Stimulated activated CD4-positive, alpha-beta T cell treated with anti-CD3 and anti-CD28 coated beads, Interleukin-2, amount 100 ng/mL, for 48 hours (primary cell): ENCODE data around the gene MAEA.

Experiments
- DNase-seq, 2 donors: peaks; one replicate each; pipeline ENCODE4 v3.0.0-alpha.2; 2020

The MAEA gene

DNA sequence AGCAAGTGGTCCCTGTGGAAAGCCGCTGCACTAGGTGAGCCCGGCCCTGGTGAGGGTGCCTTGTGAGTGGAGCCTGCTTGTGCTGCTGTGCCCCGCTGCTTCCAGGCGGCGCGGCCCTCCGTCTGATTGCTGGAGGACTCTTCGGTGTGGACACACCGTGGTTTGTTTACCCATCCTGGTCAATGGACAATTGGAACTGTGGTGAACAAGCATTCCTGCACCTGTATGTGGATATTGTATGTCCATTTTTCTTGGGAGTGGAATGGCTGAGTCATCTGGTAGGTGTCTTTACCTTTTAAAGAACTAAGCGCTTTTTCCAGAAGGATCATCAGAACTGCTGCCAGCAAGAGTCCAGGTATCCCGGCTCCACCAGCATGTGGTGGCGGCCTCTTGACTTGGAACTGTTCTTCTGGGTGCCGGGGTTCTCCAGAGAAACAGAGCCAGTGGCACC is 15.6 kb downstream of the MAEA start:
- DNase-seq: no peak

DNA sequence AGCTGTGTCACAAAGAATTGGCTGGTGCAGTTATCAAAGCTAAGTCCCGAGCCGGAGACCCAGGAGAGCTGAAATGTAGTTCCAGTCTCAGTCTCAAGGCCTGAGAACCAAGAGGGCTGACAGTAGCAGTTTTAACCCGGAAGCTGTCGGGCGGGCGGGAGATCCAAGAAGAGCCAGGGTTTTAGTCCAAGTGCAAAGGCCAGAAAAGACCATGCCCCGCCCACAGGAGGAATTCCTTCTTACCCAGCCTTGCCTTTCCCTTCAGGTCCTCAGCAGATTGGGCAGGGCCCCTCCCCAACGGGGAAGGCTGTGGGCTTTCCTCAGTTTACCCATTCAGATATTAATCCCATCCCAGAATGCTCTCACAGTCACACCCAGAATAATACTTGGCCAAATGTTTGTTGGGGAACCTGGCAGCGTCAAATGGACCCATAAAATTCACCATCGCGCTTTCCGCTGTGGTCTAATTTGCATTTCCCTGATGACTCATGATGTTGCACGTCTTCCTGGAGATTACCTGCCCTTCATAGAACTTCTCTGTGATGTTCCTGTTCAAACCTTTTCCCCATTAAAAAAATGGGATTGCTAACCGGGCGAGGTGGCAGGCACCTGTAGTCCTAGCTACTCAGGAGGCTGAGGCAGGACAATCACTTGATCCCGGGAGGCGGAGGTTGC is 16.2 kb downstream of the MAEA start:
- DNase-seq: no peak

DNA sequence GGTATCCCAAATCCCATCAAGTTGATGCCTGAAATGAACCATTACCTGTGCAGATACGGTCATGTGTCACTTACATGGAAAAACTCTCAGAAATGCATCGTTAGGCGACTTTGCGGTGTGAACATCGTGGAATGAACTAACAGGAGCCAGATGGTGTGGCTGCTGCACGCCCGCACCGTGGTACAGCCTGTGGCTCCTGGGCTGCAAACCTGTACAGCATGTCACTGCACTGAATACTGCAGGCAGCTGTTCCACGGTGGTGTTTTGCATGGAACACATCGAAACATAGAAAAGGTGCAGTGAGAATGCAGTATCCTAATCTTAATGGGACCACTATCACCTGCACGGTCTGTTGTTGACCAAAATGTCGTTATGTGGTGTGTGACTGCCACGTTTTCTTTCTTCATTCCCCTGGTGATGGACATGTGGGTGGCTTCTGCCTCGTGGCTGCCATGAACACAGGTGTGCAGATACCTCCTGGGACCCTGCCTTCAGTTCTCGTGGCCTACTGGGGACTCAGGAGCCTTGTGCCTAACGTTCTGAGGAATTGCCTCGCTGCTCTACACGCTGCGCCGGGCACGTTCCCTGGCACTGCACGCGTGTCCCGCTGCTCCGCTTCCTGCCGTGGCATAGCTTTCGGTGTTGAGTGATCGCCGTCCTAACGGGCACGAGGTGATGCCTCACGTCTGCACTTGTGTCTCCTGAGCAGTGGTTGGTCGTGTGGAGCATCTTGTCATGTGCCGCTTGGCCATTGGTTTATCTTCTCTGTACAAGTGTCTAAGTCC is 18.5 kb downstream of the MAEA start:
- no peak for DNase-seq

DNA sequence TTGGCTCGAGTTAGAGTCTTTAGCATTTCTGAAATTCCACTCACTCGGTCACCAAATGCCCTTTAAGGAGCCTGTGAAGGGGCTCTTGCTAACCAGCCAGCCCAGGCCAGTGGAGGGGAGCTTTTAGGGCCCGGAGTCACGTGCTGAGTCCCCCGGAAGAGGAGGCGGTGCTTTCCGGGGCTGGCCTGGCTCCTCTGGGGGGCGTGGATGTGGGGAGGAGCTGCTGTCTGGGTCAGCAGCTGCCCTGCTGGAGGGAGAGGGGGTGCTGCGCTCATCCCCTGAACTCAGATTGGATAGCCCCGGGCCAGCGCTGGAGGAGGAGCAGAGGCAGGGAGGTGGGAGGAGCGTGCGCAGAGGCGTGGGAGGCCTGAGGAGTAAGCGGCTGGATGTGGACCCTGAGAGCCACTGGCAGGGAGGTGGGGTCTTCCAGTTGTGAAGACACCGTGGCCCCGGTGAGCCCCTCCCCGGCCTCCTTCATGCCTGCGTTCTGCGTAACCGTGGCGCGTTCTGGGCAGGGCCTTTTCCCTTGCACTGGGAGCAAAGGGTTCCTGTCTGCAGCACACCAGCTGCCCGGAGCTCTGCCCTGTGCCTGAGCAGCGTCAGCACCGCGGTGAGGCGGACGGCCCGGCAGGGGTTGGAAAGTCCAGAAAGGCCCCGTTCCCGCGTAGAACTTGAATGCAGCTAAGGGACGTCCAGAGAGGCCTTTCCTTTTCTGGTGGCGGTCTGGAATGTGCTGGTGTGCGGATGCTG is 19.7 kb downstream of the MAEA start:
- peak in 1 of 2 donors; percentile 43 for DNase-seq

DNA sequence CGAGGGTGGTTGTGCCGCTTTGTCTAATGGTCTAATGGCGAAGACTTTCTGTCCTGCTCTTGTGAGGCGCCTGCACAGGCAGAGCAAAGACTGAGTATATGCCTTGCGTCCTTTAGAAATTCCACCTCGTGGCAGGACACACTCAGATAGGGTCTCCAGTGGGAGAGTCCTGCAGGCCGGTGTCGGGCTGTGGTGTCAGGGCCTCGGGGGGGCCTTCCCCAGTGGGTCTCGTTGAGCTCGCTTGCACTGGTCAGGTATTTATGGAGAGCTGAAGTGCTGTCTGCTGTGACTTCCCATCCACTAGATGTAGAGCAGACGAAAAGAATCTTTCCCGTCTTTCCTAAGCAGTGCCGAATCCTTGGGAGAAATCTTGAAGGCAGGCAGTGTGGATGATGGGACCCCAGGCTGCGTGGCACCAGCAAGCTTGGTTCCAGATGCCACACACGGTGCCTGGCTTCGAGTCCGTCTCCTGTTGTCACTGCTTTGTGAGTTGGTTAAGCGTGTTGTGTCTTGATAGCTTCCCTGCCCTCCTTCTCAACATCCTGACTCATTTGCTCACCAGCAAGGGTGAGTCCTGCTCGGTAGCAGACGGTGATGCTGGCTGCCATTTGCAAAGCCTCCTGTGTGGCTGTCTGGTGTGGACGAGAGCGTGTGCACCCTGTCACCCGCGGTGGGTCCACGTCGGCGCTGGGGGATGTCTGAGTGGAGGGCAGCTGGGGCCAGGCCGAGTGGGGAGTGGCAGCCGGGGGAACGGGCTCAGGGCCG is 20.5 kb downstream of the MAEA start:
- no peak for DNase-seq

DNA sequence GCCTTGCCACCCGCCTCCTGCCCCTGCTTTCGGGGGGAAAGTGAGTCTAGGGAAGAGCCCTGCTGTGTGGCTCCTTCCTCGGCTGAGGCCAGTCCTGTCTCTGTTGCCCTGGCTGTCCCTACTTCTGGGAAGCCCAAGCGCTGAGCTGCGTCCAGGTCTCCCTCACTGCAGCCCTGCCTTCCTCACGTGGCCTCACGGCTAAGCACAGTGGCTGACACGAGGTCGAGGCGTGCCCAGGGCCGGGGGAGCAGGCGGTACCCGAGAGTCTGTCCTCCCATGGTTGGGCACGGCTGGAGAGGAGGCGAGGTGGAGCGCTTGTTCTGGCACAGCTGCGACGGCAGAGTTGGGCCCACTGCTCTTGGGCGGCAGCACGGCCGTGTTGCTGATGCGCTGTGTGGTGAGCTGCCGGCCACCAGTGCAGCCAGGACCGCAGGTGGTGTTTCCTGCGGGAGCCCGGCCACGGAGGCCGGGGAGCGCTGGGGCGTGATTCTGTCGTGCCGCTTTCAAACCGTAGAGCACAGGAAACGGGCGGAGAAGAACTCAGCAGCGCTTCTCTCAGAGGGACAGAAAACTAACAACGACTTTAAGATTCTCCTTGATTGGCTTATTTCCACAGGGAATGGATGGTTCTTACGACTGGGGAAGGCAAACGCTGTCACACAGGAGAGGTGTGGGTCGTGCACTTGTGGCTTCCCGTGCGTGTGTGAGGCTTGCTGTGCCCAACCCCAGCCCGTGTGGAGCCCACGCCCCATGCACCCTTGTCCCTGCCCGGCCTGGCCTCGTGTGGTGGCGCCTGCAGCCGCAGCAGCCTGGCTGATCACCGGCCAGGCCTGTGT is 21.3 kb downstream of the MAEA start:
- DNase-seq: no peak

DNA sequence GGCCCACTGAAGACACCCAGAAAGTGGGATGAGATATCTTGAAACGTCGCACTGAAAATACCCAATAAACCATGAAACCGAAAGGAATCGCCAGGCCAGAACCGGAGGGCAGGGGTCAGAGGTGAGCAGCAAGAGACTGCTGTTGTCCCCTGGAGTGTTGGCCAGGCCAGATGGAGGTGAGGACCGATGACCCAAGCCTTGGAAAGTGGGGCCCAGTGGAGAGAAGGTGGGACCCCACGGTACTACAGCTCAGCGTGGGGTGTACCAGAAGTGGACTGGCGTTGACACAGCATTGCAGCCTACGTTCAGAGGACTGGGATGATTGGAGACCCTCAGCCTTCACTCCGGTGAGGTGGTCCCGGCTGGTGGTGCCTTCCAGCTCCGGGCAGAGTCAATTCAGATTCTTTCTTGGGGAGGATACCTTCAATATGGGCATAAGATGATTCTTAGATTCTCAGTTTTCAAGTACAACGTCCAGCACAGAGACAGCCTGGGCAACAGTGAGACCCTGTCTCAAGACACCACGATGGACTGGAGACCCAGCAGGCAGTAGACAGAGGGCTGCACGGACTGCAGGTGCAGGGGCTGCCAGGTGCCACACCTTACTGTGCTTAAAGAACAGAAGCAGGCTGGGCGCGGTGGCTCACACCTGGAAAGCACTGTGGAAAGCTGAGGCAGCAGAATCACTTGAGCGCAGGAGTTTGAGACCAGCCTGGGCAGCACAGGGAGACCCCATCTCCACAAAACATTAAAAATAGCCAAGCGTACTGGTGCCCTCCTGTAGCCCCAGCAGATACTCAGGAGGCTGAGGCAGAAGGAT is 23.3 kb downstream of the MAEA start:
- DNase-seq: no peak

DNA sequence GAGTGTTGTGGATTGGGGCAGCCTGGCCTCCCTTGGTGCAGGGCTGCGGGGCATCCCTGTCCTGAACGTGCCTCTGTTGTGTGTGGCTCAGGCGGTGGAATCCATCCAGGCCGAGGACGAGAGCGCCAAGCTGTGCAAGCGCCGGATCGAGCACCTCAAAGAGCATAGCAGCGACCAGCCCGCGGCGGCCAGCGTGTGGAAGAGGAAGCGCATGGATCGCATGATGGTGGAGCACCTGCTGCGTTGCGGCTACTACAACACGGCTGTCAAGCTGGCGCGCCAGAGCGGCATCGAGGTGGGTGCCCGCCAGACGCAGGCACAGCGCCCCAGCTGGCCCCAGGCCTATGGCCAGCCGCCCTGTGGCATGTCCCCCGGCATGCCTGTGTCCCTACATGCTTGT is 25.6 kb downstream of the MAEA start:
- no peak for DNase-seq

DNA sequence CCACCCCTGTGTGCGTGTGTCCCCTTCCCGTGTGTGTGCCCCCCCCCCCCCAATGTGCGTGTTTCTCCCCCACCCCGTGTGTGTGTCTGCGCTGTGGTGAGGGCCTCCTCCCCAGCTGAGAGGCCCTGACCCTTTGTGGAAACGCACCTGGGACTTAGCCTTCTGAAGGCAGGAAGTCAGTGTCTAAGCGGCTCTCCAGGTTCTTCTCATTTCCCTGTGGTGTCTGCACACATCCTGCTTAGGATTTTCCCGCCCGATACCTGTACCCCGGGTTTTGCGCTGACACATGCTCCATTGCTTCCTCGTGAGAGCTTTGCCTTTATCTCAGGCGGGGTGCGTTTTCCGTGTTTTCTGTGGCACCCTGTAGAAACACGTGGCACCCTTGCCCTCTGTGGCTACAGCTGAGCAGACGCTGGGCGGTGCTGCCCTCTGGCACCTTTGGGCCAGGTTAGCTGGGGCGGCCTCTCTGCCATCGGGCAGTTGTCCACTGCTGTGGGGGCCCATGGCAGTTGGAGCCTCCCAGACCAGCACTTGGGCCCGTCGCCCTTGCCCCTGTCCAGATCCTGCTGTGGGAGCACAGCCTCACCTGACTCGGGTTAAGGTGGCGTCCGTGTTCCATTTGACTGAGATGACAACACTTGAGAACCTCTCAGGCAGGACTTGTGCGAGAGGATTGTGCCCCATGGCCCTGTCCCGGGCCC is 26.3 kb downstream of the MAEA start:
- DNase-seq: no peak

DNA sequence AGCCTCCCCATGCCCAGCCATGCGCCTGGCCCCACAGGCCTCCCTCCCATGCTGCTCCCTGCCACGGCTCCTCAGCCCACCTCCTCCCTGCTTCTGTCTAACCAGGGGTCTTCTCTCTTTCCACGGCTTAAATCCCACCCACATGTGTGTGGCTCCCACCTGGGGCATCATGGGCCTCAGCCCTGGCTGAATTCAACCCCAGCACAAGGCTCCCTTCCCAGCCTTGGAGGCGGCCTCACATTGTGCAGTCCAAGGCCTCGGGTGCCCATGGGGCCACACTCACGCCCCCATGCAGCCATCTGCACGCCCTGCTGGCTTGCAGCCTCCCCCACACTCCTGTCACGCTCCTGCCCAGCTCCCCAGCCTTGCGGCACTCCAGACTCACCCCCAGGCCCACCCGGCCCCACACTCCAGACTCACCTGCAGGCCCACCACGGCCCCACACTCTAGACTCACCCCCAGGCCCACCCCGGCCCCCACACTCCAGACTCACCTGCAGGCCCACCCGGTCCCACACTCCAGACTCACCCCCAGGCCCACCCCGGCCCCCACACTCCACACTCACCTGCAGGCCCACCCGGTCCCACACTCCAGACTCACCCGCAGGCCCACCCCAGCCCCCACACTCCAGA is 27.0 kb downstream of the MAEA start:
- no peak for DNase-seq

DNA sequence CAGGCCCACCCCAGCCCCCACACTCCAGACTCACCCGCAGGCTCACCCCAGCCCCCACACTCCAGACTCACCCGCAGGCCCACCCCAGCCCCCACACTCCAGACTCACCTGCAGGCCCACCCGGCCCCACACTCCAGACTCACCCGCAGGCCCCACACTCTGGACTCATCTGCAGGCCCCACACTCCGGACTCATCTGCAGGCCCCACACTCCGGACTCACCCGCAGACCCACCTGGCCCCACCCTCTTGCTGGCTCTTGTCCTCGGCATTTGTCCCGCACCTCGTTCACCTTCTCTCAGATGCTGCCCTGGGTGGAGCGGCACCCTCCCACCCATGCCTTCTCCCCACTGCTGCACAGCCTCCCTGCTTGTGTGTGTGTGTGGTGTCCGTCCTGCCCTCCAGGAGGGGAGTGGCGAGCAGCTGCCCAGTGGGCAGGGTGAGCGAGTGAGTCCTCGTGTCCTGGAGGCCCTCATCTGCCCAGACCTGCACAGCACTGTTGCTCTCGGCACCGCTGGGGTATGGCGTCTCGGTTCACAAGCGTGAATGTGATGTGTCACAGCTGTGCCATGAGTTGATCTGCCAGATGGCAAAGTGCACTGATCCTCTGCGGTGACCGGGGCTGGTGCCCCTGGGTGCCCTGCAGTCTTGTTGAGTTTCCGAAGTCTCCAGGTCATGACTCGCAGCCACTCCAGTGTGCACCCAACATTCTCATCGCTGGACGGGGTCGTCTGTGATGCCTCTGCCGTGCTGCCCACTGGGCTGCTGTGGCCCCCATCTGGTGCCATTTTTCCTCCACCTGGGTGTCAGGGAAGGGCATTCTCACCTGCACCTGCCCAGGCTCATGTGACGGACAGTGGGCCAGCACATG is 27.7 kb downstream of the MAEA start:
- DNase-seq: no peak

DNA sequence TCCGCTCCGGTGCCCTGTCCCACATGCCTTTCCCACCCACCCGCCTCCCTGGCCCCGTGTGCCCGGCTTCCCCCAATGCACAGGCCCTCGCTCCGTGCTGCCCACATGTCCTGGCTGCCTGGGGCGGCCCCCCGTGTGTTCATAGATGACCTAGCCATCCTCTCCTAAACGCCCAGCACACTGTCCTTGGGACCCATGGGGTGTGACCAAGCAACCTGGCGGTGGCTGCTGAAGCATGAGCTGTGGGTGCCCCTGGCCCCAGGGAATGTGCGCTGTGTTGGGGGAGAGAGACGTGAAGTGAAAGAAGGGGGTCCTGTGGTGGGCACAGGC is 28.3 kb downstream of the MAEA start:
- DNase-seq: no peak

DNA sequence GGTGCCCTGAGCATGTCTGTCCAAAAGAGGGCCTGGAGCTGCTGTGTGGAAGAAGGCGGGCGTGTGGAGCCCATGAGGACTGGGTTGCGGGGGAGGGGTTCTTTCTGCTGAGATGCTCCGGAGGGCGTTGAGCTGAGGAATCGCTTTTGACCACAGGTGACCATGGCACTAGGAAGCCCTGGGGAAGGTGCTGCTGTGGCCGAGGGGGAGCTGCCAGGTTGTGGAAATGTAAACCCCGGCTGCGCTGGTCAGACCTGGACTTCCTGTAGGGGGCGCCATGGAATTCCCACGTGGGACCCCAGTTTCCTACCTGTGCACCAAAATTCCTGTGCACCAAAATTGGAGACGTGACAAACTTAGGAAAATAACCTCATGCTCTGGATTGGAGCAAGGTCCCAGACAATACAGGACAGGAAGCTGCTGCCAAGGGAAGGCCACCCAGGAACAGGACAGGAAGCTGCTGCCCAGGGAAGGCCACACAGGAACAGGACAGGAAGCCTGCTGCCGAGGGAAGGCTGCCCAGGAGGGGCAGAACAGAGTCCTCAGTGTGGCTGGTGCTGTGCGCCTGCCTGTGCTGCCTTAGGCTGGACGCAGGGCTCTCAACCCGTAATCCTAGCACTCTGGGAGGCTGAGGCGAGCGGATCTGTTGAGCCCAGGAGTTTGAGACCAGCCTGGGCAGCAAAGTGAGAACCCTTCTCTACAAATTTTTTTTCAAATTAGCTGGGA is 29.0 kb downstream of the MAEA start:
- DNase-seq: peak in 1 of 2 donors; percentile 23

DNA sequence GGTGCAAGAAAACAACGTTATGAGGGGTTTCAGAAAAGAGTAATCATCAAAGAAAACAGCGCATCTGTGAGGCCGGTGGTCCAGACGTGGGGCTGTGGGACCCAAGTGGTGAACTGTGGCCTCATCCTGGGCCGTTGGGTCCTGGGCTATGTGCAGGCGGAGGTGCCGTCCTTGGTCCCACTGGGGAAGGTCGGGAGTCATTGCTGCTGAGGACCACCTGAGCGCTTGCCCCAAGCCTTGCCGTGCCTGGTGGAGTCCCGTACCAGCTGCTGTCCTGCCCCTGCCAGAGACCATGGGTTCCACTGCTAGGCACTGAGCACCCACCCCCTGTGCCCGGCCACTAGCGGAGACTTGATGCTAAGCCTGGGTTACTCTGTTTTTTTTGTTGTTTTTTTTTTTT is 31.8 kb downstream of the MAEA start:
- DNase-seq: no peak

DNA sequence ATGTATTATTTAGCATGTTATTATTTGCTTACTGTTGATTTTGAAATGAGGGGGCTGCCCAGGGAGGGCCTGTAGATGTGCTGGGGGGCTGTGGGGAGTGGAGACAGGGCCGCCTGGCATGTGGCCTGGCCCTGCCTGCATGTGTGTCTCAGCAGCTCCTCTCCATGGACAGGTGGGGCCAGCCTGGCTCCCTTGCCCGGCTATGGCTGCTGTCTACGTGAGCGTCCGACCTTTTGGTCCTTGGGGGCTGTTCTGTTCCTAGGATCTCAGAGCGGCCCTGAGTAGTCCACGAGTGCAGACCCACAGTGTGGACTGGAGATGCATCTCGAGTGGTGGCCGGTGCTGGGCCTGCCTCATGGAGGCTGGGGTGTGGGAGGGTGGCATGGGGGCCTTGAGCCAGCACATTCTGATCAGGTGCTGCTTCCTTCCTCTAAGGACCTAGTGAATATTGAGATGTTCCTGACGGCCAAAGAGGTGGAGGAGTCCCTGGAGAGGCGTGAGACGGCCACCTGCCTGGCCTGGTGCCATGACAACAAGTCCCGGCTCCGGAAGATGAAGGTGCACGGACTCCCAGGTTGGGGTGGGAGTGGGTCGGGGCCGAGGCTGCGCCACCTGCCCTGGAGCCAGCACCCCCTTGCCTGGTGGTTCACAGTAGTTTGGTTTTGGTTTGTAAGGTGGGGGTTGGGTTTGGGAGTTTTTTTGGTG is 32.4 kb downstream of the MAEA start:
- no peak for DNase-seq

DNA sequence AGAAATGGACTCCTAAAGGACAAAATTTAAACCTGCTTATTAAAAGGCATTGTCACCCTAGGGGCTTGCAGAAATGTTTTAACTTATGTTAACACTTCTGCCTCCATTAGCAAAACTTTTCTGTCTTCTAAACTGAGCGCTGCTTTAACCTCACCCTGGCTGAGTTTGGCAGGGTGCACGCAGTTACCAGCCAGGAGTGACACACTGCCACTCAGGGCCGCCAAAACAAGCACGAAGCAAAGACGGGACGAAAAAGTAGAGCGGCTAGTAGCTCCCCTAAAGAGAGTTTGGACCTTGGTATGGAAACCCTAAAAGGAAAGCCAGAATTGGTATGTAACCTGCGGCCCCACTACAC is 33.6 kb downstream of the MAEA start:
- DNase-seq: no peak

DNA sequence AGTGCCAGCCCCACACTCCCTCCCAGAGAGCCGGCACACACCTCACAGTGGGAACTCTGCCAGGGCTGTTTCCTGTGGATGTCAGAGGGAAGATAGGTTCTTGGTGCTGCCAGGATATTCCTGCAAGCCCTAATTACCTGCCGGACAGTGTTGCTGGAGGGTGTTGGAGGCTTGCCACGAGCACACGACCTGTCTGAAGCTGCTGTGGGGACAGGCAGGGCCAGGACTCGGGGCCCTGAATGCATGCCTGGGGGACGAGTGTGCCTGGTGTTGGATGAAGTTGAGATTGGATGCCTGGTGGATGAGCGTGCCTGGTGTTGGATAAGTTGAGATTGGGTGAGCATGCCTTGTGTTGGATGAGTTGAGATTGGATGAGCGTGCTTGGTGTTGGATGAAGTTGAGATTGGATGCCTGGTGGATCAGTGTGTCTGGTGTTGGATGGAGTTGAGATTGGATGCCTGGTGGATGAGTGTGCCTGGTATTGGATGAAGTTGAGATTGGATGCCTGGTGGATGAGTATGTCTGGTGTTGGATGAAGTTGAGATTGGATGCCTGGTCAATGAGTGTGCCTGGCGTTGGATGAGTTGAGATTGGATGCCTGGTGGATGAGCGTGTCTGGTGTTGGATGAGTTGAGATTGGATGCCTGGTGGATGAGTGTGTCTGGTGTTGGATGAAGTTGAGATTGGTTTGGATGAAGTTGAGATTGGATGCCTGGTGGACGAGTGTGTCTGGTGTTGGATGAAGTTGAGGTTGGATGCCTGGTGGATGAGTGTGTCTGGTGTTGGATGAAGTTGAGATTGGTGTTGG is 34.1 kb downstream of the MAEA start:
- no peak for DNase-seq
